ENCODE results near the gene APH1A. TPM values are rescaled to one million over a fixed set of nuclear protein-coding genes. Genes with fewer than 3 reads are reported as not detected.

Gene APH1A
- total RNA-seq, 4 donors from 2014 or later = 33.2 to 96.7 (median 68.8) TPM

DNA sequence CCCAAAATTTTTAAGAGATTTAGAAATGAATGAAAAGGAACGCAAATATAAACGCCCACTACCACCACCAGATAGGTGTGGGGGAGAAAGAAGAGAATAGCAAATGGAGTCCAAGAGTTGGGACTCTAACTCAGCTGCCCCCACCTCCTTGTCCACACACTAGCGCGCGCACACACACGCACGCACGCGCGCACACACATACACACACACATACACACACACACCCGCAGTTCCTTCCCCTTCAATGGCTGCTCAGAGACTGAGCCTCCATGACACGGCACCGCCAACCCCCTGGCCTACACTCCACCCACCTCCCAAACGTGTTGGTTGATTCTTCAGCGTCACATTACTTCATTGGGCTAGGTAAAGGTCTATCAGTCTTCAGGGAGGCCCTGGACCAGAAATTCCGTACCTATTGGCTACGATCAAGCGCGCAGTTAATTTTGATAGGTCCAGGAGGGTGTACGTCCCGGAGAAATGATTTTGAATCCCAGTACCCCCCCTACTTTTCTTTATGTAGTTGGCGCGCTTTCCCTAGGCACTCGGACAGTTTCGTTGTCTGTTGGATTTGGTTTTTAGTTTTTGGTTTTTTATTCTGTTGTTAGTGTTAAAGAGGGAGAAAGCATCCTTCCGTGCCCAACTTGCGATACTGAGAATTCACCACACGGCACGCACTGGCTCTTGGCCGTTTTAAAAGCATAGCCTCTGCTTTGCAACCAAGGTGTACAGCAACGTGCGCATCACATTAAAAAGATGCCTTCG lies 32.8 kb downstream of the APH1A start, which contains the start of gene ANP32E:
TSS of gene ANP32E (minus strand) at position 261 of the 762 bp plus-strand sequence. CDS start 326 bp downstream, outside the sequence.
- peak within 1 kb of the TSS; percentile 58 to 94 for H3K4me3 ChIP-seq
- DNase-seq = peak; percentile 95 to 98
- peak; percentile 87 to 95 for TF ChIP-seq POLR2A (IDR thresholded peaks at IDR 0.05)
- TF ChIP-seq, protein P1, sequence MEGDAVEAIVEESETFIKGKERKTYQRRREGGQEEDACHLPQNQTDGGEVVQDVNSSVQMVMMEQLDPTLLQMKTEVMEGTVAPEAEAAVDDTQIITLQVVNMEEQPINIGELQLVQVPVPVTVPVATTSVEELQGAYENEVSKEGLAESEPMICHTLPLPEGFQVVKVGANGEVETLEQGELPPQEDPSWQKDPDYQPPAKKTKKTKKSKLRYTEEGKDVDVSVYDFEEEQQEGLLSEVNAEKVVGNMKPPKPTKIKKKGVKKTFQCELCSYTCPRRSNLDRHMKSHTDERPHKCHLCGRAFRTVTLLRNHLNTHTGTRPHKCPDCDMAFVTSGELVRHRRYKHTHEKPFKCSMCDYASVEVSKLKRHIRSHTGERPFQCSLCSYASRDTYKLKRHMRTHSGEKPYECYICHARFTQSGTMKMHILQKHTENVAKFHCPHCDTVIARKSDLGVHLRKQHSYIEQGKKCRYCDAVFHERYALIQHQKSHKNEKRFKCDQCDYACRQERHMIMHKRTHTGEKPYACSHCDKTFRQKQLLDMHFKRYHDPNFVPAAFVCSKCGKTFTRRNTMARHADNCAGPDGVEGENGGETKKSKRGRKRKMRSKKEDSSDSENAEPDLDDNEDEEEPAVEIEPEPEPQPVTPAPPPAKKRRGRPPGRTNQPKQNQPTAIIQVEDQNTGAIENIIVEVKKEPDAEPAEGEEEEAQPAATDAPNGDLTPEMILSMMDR (IDR thresholded peaks at IDR 0.05) = peak in 2 of 4 experiments; percentile 35 to 39
- peak within 1 kb of the TSS; percentile 94 to 100 for H3K27ac ChIP-seq
- no peaks in the 10 kb centered on the region for H3K36me3 ChIP-seq
- H3K4me1 ChIP-seq = peaks cover 0 to 6% of the 10 kb centered on the region in 2 donors
- intact Hi-C loops (cut with DNase I; ENCODE audit: low total_unique reads) = no loop called here
- no peaks in the 10 kb centered on the region for H3K9me3 ChIP-seq
- no peaks in the 10 kb centered on the region for H3K27me3 ChIP-seq

DNA sequence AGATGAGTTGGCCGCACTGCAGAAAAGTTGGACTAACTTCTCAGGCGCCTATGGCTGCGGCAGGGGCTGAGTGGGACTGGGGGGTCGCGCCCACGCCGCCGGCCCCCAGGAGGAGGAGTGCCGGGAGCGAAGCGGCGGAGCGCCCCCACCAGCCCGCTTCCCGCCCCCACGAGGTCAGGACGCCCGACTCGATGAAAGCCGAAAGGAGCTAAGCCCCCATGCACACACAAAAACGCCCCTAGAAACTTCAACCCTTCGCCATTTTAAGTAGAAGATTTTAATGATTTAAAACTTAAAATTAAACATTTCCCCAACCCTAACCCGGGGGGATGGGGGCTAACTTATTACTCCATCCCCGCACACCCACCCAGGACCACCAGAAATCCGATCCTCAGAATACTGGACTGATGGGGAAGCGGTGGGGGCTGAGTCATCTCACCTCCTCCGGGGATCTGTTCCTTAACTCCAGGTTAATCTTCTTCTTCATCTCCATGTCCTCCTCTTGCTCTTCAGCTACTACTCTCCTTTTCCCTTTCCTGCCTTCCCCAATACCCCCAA lies 33.4 kb downstream of the APH1A start:
- DNase-seq = peak; percentile 46 to 52
- H3K27me3 ChIP-seq = no peaks in the 10 kb centered on the region
- H3K36me3 ChIP-seq = no peaks in the 10 kb centered on the region
- peak overlapping the region; percentile 58 to 94 for H3K4me3 ChIP-seq
- intact Hi-C loops (cut with DNase I; ENCODE audit: low total_unique reads) = no loop called here
- no peaks in the 10 kb centered on the region for H3K9me3 ChIP-seq
- peaks cover 0 to 6% of the 10 kb centered on the region in 2 donors for H3K4me1 ChIP-seq
- TF ChIP-seq POLR2A (IDR thresholded peaks at IDR 0.05) = no peak
- TF ChIP-seq, protein P1 (IDR thresholded peaks at IDR 0.05) = no peak
- H3K27ac ChIP-seq = peak overlapping the region; percentile 94 to 100

DNA sequence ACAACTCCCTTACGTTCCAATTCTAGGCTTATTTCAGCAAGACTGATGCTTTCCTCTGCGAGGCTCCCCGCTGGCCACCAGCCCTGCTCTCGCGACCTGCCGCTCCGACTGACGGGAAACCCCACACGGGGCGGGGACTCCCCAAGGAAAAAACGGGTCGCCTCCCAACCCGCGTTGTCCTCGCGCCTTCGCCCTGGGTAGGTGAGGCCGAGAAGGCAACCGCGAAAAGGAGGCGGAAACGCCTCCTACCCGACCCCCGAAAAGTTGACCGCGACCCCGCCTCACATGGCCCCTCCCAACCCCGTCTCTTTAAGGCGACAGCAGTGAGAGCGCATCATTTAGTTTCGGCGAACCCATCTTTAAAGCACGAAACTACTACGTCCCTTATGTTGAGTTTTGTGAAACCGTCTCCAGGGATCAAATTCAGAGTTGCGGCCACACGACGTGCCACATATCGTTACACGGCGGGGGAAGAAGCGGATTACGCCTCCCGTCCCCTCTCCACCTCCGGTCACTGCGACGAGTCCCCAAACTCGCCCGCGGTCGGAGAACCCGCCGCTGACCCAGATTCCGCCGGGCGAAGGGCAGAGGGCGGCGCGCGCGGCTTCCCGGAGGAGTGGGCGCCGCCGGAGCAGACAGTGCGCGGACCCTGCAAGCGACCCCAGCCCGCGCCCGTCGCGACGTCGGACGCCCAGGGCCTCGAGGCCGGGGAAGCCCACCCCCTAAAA lies 34.1 kb downstream of the APH1A start:
- intact Hi-C loops (cut with DNase I; ENCODE audit: low total_unique reads) = no loop called here
- Histone ChIP-seq H3K36me3 (no peaks in the 10 kb centered on the region), H3K27me3 (no peaks in the 10 kb centered on the region), H3K9me3 (no peaks in the 10 kb centered on the region), H3K4me3 (peak overlapping the region; percentile 58 to 94), H3K4me1 (peaks cover 0 to 6% of the 10 kb centered on the region in 2 donors), H3K27ac (peak overlapping the region; percentile 94 to 100)
- DNase-seq = peak; percentile 82
- TF ChIP-seq, protein P1 (IDR thresholded peaks at IDR 0.05) = no peak
- peak; percentile 55 to 58 for TF ChIP-seq POLR2A (IDR thresholded peaks at IDR 0.05)

DNA sequence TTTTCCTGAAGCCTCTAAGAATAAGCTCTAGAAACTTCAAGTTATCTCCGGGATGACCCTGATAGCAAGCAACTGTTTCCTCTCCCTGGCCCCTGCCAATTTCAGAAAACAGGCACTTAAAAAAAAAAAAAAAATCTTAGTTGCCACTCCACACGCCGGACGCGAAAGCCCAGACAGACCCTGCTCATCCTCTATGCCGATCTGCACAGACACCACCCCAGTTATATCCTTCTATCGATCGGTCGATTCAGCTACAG lies 34.6 kb downstream of the APH1A start:
- Histone ChIP-seq H3K9me3 (no peaks in the 10 kb centered on the region), H3K36me3 (no peaks in the 10 kb centered on the region), H3K27me3 (no peaks in the 10 kb centered on the region), H3K27ac (peak overlapping the region; percentile 94 to 100), H3K4me3 (peak overlapping the region; percentile 58 to 94), H3K4me1 (peaks cover 0 to 6% of the 10 kb centered on the region in 2 donors)
- TF ChIP-seq, protein P1 (IDR thresholded peaks at IDR 0.05) = no peak
- no peak for TF ChIP-seq POLR2A (IDR thresholded peaks at IDR 0.05)
- intact Hi-C loops (cut with DNase I; ENCODE audit: low total_unique reads) = no loop called here
- no peak for DNase-seq

All from uterus (tissue), 4 donors.